Germinal center (tissue), 1 donor: ENCODE data around the gene TMEM167B.
"Not testable (repeated sequence)": the region's sequence is repeated elsewhere in the genome, so short reads cannot be mapped to it uniquely, and the experiment has no call there.

Experiments
- DNase-seq: peaks from one replicate; pipeline ENCODE4 v3.0.0; 2012; ENCODE audit warnings: mixed read lengths, low spot score

The TMEM167B gene

DNA sequence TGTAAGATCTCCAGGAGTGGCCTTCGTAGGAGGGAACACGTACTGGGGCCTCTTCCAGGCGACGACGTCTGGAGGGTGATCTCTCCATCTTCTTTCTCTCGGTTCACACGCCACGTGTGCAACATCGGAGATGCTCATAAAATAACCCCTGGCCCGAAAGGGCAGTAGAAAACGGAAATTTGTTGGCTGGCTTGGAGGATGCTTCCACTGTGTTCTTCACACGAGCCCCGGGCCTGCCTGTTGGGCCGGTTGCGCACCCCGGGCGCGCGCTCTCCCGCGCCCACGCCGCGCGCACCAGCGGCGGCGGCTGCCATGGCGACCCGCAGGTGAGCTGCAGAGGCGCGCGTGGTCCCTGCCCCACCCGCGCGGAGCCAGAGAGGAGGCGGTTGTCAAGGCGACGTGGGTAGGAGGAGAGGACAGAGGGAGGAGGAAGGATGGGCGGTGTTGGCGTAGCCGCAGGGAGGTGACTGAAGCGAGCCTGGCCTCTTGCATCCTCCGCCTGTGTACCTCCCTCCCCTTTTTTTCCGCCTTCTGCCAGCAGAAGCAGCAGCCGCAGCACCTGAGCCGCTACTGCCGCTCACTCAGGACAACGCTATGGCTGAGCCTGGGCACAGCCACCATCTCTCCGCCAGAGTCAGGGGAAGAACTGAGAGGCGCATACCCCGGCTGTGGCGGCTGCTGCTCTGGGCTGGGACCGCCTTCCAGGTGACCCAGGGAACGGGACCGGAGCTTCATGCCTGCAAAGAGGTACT, 23.2 kb downstream of the TMEM167B start, which contains the start of gene ELAPOR1:
ELAPOR1 (plus strand) TSS at position 526 of the 752 bp plus-strand sequence; CDS start at position 595, 69 bp downstream.
- DNase-seq: peak; percentile 71

DNA sequence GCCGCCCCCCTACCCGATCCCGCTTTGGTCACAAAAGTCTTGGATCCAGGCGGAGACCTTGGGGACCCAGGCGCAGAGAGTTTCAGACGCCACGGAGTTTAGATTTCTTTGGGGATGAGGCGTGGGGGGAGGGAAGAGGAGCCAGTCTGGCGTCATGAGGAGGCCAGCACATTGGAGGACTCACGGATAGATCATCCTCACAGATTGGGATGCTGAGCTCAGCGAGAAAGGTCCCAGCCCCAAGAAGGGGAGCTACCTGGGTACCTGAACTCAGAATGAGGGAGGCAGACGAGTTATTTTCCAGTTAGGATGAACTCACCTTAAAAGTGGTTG, 23.7 kb downstream of the TMEM167B start:
- no peak for DNase-seq

DNA sequence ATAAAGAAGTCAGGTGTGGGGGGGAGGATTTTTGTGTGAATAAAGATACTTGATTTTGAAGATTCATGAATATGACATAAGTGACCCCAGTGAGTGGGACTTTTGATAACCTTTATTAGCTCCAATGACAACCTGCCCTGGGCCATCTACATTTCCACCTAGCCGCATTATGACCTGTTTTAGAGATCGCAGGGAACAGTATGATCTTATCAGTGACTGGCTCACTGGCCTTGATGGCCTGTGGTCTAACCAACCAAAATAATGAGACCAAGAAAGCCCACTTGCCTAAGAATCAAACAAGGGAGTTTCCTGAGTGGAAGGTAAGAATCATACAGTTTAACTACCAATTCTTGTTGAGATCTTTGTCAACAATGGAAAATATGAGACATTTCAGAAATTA, 25.1 kb downstream of the TMEM167B start:
- no peak for DNase-seq

DNA sequence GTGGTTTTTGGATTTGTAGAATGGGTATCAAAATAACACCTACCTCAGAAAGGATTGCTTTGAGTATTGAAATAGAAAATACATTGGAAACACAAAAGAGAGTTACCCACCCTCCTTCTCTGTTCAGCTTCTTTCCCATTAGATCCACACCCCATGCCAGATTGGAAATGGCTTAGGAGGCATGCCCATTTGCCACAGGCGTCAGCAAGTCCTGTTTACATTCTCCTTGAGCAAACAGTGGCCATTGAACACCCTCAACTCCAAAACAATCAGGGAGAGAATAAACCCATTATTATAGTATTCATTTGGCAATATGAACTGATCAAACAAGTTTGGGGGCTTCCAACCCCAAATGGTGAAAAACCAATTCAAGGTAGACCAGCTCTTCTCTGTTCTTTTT, 25.7 kb downstream of the TMEM167B start:
- DNase-seq: no peak

DNA sequence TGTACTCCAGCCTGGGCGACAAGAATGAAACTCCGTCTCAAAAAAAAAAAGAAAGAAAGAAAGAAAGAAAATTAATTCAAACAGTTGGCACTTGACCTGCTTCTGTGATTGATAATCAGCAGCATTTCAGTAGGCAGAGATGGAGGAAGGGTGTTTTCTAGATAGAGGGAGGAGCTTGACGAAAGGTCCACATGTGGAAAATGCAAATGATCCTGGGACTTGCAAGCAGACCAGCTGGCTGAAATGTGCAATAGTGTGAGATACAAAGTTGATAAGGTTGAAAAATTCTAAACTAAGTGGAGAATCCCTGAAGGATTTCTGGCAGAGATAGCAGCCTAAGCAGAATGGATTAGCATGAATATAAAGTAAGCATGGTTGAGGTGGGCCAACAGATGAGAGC, 27.5 kb downstream of the TMEM167B start:
- no peak for DNase-seq

DNA sequence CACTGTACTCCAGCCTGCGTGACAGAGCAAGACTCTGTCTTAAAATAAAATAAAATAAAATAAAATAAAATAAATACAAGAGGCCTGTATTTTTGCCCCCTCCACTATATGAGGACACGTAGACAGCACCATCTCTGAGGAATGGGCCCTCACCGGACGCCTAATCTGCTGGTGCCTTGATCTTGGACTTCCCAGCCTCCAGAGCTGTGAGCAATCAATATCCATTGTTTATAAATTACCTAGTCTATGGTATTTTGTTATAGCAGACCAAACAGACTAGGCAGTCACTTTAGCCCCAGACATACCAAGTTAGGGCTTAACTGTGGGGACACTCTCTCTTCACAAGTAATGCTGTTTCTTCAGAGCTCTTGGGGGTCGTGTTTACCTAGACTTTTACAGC, 29.8 kb downstream of the TMEM167B start:
- no peak for DNase-seq

DNA sequence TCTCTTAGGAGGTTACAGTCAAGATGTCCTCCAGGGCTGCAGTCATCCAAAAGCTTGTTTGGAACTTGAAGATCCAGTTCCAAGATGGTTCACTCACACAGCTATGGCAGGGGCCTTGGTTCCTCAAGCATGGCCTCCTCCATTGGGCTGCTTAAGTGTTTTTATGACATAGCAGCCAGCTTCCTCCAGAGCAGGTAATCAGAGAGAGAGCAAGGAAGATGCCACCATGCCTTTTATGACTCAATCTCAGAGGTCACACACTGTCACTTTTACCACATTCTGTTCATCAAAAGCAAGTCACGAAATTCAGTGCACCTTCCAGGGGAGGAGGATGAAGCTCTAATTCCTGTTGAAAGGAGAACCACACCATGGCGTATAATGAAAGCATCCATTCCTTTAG, 40.5 kb downstream of the TMEM167B start:
- no peak for DNase-seq

DNA sequence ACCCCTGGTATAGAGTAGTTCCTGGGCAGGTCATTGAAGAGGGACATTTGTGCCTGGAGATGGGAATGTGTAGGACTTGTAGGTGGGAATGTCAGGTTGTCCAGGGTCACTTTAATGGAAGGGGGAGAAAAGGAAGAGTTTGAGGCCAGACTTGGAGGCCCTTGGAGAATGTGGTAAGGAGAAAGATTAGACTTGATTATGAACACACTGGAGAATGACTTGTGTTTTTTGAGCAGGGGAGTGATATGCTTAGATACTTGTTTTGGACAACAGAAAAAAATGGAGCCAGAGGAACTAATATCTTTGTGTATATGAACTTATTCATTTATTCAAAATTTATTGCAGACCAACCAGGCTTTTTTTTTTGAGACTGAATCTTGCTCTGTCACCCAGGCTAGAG, 41.2 kb downstream of the TMEM167B start:
- no peak for DNase-seq

DNA sequence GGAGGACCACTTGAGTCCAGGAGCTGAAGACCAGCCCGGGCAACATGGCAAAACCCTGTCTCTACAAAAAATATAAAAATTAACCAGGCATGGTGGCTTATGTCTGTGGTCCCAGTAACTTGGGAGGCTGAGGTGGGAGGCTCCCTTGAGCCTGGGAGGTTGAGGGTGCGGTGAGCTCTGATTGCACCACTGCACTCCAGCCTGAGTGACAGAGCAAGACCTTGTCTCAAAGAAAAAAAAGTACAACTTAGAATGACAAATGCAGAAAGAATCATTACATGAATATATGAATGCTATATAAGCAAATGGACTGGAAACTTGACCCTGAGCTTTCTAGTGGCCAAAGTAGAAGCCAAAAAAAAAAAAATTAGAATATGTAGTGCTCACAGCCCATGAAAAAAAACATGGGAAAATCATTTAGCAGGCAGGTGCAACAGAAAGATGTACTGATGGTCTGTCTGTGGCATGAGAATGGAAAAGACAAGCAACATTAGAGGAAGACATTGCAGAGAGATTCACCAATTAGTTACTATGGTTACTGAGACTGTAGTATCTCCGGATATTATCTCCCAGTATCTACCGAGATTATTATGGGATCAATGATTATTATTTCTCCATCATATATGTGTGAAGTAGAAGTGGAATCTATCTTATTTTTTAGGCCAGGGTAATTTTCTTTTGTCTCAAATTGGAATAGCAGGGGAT, 42.6 kb downstream of the TMEM167B start:
- DNase-seq: no peak

DNA sequence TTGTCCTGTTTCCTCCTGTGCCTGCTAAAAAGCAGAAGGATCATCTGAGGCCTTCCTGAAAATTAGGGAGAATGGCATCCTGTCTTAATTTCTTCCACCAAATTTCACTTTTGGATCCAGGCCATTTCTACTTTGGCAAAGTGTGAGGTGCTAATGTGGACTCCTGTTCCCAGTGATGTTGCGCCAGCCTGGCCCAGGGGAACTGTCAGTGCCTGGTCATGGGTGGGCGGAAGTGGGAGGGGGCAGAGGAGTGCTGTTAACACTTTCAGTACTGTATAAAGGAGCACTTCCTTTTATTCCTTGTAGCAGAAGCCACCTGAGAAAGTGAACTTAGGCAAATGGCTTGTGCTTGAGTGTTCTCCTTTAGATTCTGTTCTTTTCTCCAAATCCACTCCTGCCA, 43.3 kb downstream of the TMEM167B start:
- DNase-seq: peak; percentile 38

DNA sequence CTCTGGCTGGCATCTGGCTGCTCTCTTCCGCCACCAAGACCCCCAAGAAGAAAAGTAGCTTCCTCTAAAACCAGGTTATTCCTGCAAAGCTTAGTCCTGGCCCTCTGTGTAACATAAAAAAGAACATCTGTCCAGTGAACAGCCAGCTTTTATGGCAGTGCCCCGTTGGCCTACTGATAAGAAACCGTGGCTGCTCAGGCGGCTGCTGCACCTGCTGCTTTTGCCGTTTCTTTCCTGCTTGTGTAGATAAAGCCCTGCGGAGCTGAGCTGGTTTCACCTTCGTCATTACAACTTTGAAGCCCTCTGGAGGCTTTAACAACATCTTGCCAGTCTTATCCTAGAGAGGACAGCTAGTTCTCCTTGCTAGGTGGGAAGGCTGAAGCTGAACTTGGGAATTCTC, 43.9 kb downstream of the TMEM167B start:
- no peak for DNase-seq

DNA sequence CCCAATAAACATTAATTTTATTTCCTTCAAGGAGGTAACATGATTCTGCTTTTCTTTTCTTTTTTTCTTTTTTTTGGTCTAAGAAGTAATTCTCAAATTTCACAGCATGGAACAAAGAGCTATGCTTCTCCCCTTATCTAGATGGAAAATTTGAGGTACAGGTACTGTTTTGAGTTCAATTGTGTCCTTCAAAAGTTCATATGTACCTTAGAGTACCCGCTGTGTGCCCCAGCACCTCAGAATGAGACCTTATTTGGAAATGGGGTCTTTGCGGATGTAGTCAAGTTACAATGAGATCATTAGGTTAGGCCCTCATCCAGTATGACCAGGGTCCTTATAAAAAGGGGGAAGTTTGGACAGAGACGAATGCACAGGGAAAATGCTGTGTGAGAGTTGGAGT, 45.4 kb downstream of the TMEM167B start:
- no peak for DNase-seq

DNA sequence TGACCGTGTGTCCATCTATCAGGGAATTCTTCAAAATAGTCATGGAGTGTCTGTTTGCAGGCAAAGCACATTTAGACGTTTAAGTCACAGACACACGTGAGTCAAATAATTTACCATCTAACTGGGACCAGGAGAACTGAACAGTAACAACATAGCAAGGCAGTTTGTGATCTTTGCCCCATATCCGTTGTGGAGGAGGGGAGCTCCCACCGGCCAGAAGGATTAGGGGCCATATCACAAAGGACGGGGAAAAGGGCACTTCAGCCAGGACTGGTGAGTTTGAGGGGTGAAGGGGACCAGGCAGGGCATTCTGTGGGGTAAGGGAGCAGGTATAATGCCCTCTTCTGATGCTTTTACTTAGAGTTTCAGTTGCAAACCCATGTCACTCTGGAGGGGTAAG, 46.2 kb downstream of the TMEM167B start:
- DNase-seq: no peak

DNA sequence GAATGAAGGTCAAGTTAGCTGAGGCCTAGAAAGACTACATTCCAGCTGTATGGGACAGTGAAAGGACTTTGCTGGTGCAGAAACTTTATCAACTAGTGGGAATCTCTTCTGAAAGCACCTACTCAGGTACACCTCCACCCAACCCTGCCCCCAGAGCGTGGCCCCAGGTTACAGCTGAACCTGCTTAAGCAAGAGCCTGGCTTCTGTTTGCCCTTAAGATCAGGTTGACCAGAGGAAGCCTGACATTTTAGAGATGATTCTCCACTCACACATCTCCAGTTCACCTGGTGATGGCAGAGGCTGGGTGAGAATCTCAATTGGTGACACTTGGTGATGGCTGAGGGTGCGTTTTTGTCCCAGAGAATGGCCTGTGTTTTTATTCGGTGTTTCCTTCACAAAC, 47.4 kb downstream of the TMEM167B start:
- DNase-seq: no peak

DNA sequence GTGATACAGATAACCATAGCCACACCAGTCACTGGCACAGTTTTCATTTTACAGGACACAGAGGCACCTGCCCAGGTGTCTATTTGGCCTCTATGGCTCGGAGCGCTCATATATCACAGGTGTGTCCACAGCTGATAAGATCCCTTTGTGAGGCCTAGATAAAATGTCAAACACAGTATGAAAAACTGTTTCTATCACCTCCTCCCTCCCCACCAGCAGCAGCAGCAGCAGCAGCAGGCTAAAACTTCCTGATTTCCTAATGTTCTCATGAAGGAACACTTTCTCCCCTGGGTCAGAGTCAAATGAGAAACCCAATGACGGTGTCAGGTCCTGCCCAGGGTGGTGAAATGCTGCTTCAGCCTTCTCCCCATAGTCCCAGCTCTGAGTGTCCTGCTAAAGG, 47.8 kb downstream of the TMEM167B start:
- no peak for DNase-seq

DNA sequence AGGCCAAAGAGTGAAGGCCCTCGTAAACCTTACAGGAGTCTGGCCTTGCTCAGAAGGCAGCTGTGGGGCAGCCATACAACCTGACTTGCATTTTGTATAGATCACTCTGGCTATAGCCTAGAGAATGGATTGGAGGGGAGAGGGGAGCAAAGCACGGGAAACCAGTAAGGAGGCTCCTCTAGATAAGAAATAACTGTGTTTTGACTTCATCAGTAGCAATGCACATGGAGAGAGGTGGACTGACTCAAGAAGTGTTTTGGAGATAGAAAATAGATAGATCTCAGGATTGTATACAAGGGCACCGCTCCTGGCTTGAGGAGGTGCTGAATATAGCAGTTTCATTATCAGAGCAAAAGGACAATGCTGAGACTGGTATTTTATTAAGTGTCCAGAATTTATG, 49.8 kb downstream of the TMEM167B start:
- no peak for DNase-seq

DNA sequence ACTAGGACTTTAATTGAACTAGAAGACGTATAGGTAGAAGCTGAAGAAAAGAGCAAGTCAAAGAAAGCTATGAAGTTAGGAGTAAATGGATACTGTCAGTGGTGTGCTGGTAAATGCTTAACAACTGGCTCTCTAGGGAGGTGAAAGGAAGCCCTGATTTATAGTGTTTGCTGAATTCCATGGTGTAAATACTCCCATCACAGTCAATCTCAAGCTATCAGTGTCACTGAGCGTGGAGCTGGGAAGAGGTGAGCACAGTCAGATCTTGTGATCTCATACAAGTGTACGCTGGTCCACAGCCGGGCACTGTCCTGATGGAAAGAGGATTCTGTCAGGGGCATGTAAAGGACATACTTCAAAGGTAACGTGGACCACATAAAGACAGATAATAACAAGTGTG, 51.7 kb downstream of the TMEM167B start:
- DNase-seq: no peak

DNA sequence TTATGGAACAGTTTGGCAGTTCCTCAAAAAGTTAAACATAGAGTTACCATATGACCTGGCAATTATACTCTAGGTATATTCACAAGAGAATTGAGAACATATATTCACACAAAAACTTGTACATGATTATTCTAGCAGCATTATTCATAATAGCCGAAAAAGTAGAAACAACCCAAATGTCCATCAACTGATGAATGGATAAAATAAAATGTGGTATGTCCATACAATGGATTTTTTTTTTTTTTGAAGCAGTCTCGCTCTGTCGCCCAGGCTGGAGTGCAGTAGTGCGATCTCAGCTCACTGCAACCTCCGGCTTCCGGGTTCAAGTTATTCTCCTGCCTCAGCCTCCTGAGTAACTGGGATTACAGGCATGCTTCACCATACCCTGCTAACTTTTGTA, 52.2 kb downstream of the TMEM167B start:
- DNase-seq: not testable (repeated sequence)
